ENCODE measurements around the gene METTL14. TPM values are rescaled to one million over a fixed set of nuclear protein-coding genes. Genes with fewer than 3 reads are reported as not detected.

The METTL14 gene
- total RNA-seq, 1 donor from 2014 or later = 45.0 TPM

- Mint-ChIP-seq H3K4me3 (ENCODE audit: unreplicated experiment) (no peak overlapping the region), H3K4me1 (ENCODE audit: unreplicated experiment) (peaks cover 15% of the 10 kb centered on the region), H3K27ac (ENCODE audit: unreplicated experiment) (no peak overlapping the region), H3K9me3 (ENCODE audit: unreplicated experiment) (no peaks in the 10 kb centered on the region), H3K27me3 (ENCODE audit: unreplicated experiment) (no peaks in the 10 kb centered on the region), H3K36me3 (ENCODE audit: low read depth, unreplicated experiment) (peaks cover 24% of the 10 kb centered on the region)
- TF ChIP-seq CTCF (IDR thresholded peaks at IDR 0.05; ENCODE audit: unreplicated experiment) = no peak
- no peak for DNase-seq (ENCODE audit: low spot score)
Observed at GRCh38 chr4:118741301-118741855, 56.2 kb downstream of the METTL14 start.

- no peak overlapping the region for H3K27ac Mint-ChIP-seq (ENCODE audit: unreplicated experiment)
- H3K36me3 Mint-ChIP-seq (ENCODE audit: low read depth, unreplicated experiment) = peaks cover 24% of the 10 kb centered on the region
- H3K4me1 Mint-ChIP-seq (ENCODE audit: unreplicated experiment) = peaks cover 21% of the 10 kb centered on the region
- peaks cover 2% of the 10 kb centered on the region for H3K27me3 Mint-ChIP-seq (ENCODE audit: unreplicated experiment)
- no peak overlapping the region for H3K4me3 Mint-ChIP-seq (ENCODE audit: unreplicated experiment)
- no peak for DNase-seq (ENCODE audit: low spot score)
- TF ChIP-seq CTCF (IDR thresholded peaks at IDR 0.05; ENCODE audit: unreplicated experiment) = no peak
- no peaks in the 10 kb centered on the region for H3K9me3 Mint-ChIP-seq (ENCODE audit: unreplicated experiment)
Observed at GRCh38 chr4:118742050-118742449, 56.9 kb downstream of the METTL14 start.

- H3K4me1 Mint-ChIP-seq (ENCODE audit: unreplicated experiment) = peaks cover 21% of the 10 kb centered on the region
- TF ChIP-seq CTCF (IDR thresholded peaks at IDR 0.05; ENCODE audit: unreplicated experiment) = no peak
- no peaks in the 10 kb centered on the region for H3K9me3 Mint-ChIP-seq (ENCODE audit: unreplicated experiment)
- H3K27ac Mint-ChIP-seq (ENCODE audit: unreplicated experiment) = no peak overlapping the region
- peaks cover 23% of the 10 kb centered on the region for H3K36me3 Mint-ChIP-seq (ENCODE audit: low read depth, unreplicated experiment)
- DNase-seq (ENCODE audit: low spot score) = no peak
- H3K27me3 Mint-ChIP-seq (ENCODE audit: unreplicated experiment) = peaks cover 2% of the 10 kb centered on the region
- H3K4me3 Mint-ChIP-seq (ENCODE audit: unreplicated experiment) = no peak overlapping the region
Observed at GRCh38 chr4:118743867-118744266, 58.7 kb downstream of the METTL14 start.

GRCh38 chr4:118745357-118745756, 60.2 kb downstream of the METTL14 start:
- Mint-ChIP-seq H3K4me1 (ENCODE audit: unreplicated experiment) (peaks cover 16% of the 10 kb centered on the region), H3K27me3 (ENCODE audit: unreplicated experiment) (peaks cover 2% of the 10 kb centered on the region), H3K4me3 (ENCODE audit: unreplicated experiment) (no peak overlapping the region), H3K36me3 (ENCODE audit: low read depth, unreplicated experiment) (peaks cover 21% of the 10 kb centered on the region), H3K9me3 (ENCODE audit: unreplicated experiment) (no peaks in the 10 kb centered on the region), H3K27ac (ENCODE audit: unreplicated experiment) (peak overlapping the region; percentile 46)
- TF ChIP-seq CTCF (IDR thresholded peaks at IDR 0.05; ENCODE audit: unreplicated experiment) = no peak
- DNase-seq (ENCODE audit: low spot score) = no peak

- Mint-ChIP-seq H3K4me1 (ENCODE audit: unreplicated experiment) (peaks cover 16% of the 10 kb centered on the region), H3K4me3 (ENCODE audit: unreplicated experiment) (no peak overlapping the region), H3K27ac (ENCODE audit: unreplicated experiment) (peak overlapping the region; percentile 22), H3K36me3 (ENCODE audit: low read depth, unreplicated experiment) (peaks cover 25% of the 10 kb centered on the region), H3K27me3 (ENCODE audit: unreplicated experiment) (peaks cover 2% of the 10 kb centered on the region), H3K9me3 (ENCODE audit: unreplicated experiment) (no peaks in the 10 kb centered on the region)
- DNase-seq (ENCODE audit: low spot score) = no peak
- TF ChIP-seq CTCF (IDR thresholded peaks at IDR 0.05; ENCODE audit: unreplicated experiment) = no peak
Observed at GRCh38 chr4:118746251-118746919, 61.2 kb downstream of the METTL14 start.

Measured in endothelial cell (in vitro differentiated cells).